MM.1S (cell line): Measurements from ENCODE around the gene CDYL2.

Source experiments
- DNase-seq: peaks from one replicate; pipeline ENCODE4 v3.0.0-alpha.2; 2015
- H2AFZ ChIP-seq: fragments of 300-600 bp; sonication (generic); 2 replicates; pipeline ENCODE4 v1.6.0; 2016; ENCODE audit warnings: antibody characterized with exemption, low read length
- H3F3A ChIP-seq: fragments of 300-600 bp; sonication (generic); 2 replicates; pipeline ENCODE4 v1.6.1; 2016; ENCODE audit warnings: mild to moderate bottlenecking, antibody characterized with exemption, low read length, moderate library complexity, mixed read lengths; ENCODE audit not compliant: insufficient read depth
- H3K27ac ChIP-seq: fragments of 300-600 bp; sonication (generic); 2 replicates; pipeline ENCODE4 v1.5.1; 2016; ENCODE audit warnings: mild to moderate bottlenecking, low read length
- H3K27me3 ChIP-seq: fragments of 300-600 bp; sonication (generic); replicated peaks from 2 replicates; pipeline ENCODE4 v1.6.0; 2016; ENCODE audit warnings: low read length; ENCODE audit not compliant: insufficient read depth
- H3K36me3 ChIP-seq: fragments of 300-600 bp; sonication (generic); replicated peaks from 2 replicates; pipeline ENCODE4 v1.6.1; 2016; ENCODE audit warnings: mild to moderate bottlenecking, low read length, mixed read lengths; ENCODE audit not compliant: insufficient read depth
- H3K4me1 ChIP-seq: fragments of 300-600 bp; sonication (generic); 2 replicates; pipeline ENCODE4 v1.6.1; 2016; ENCODE audit warnings: low read length, mixed read lengths
- H3K4me2 ChIP-seq: fragments of 300-600 bp; sonication (generic); 2 replicates; pipeline ENCODE4 v1.6.0; 2016; ENCODE audit warnings: low read depth, low read length
- H3K4me3 ChIP-seq: fragments of 300-600 bp; sonication (generic); 2 replicates; pipeline ENCODE4 v1.5.1; 2016; ENCODE audit warnings: low read length, mixed read lengths
- H3K79me2 ChIP-seq: fragments of 300-600 bp; sonication (generic); 2 replicates; pipeline ENCODE4 v1.6.1; 2016; ENCODE audit warnings: mixed run types, low read length, mixed read lengths
- H3K9ac ChIP-seq: fragments of 300-600 bp; sonication (generic); 2 replicates; pipeline ENCODE4 v1.6.1; 2016; ENCODE audit warnings: low read length, mixed read lengths
- H3K9me2 ChIP-seq: fragments of 300-600 bp; sonication (generic); replicated peaks from 2 replicates; pipeline ENCODE4 v1.6.1; 2016; ENCODE audit warnings: mild to moderate bottlenecking, low read length, mixed read lengths; ENCODE audit not compliant: insufficient read depth
- H3K9me3 ChIP-seq: fragments of 300-600 bp; sonication (generic); replicated peaks from 2 replicates; pipeline ENCODE4 v1.6.1; 2016; ENCODE audit warnings: mild to moderate bottlenecking, low read length, mixed read lengths; ENCODE audit not compliant: insufficient read depth
- H4K20me1 ChIP-seq: fragments of 300-600 bp; sonication (generic); 2 replicates; pipeline ENCODE4 v1.6.1; 2016; ENCODE audit warnings: mild to moderate bottlenecking, low read length, moderate library complexity, mixed read lengths; ENCODE audit not compliant: insufficient read depth
- EZH2 ChIP-seq: fragments of 300-600 bp; sonication (generic); optimal IDR thresholded peaks from 2 replicates; pipeline ENCODE3; 2017; ENCODE audit warnings: low read depth, mild to moderate bottlenecking, antibody characterized with exemption, low read length, mixed read lengths
- EZH2phosphoT487 ChIP-seq: fragments of 300-600 bp; sonication (generic); IDR thresholded peaks from 2 replicates; pipeline ENCODE4 v1.6.1; 2018; ENCODE audit warnings: antibody characterized with exemption, low read length
- TF ChIP-seq, protein P1 (sequence below): fragments of 300-600 bp; sonication (generic); IDR thresholded peaks from 2 replicates; pipeline ENCODE4 v1.5.1; 2016; ENCODE audit warnings: antibody characterized with exemption, low read length, mixed read lengths

Gene CDYL2

DNA sequence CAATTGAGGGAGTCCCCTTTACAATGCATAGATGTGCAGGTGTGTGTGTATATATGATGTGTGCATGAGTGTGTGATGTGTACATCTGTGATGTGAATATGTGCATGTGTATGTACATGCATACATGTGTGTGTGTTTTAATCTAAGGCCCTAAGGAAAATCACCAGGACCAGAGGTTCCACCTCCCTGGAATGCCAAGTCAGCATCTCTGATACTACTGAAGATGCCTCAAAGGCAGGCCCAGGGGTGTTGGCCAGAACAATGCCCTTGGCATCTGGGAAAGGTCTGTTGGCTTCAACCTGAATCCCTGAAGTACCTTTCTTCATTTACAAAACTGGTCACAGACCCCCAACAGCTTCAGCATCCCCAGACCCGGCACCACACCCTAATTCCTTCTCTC lies 129.5 kb downstream of the CDYL2 start:
- H3K4me2 ChIP-seq, result no peak overlapping the region
- H4K20me1 ChIP-seq, result no peaks in the 10 kb centered on the region
- no peak overlapping the region for H3K9ac ChIP-seq
- no peak overlapping the region for H3K4me3 ChIP-seq
- no peak overlapping the region for H2AFZ ChIP-seq
- no peak for DNase-seq
- H3K9me2 ChIP-seq, result no peaks in the 10 kb centered on the region
- H3K27me3 ChIP-seq, result no peaks in the 10 kb centered on the region
- no peaks in the 10 kb centered on the region for H3K79me2 ChIP-seq
- no peaks in the 10 kb centered on the region for H3K4me1 ChIP-seq
- no peak for TF ChIP-seq EZH2
- no peak for TF ChIP-seq EZH2phosphoT487
- TF ChIP-seq, protein P1, sequence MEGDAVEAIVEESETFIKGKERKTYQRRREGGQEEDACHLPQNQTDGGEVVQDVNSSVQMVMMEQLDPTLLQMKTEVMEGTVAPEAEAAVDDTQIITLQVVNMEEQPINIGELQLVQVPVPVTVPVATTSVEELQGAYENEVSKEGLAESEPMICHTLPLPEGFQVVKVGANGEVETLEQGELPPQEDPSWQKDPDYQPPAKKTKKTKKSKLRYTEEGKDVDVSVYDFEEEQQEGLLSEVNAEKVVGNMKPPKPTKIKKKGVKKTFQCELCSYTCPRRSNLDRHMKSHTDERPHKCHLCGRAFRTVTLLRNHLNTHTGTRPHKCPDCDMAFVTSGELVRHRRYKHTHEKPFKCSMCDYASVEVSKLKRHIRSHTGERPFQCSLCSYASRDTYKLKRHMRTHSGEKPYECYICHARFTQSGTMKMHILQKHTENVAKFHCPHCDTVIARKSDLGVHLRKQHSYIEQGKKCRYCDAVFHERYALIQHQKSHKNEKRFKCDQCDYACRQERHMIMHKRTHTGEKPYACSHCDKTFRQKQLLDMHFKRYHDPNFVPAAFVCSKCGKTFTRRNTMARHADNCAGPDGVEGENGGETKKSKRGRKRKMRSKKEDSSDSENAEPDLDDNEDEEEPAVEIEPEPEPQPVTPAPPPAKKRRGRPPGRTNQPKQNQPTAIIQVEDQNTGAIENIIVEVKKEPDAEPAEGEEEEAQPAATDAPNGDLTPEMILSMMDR, result no peak
- no peaks in the 10 kb centered on the region for H3K36me3 ChIP-seq
- no peaks in the 10 kb centered on the region for H3K9me3 ChIP-seq
- H3F3A ChIP-seq, result no peaks in the 10 kb centered on the region
- H3K27ac ChIP-seq, result no peak overlapping the region

DNA sequence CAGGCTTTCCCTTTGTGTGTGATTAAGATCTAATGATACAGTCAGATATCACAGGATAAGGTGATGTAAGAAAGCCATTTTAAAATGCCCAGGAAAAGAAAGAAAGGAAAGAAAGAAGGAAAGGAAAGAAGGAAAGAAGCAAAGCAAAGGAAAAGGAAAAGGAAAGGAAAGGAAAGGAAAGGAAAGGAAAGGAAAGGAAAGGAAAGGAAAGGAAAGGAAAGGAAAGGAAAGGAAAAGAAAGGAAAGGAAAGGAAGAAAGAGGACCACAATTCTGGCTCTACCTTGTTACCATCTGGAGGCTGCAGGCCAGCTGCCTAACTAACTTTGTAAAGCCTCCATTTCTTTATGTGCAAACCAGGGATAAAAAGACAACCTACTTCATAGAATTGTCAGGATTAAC lies 132.0 kb downstream of the CDYL2 start:
- no peak overlapping the region for H3K4me3 ChIP-seq
- H3K4me2 ChIP-seq, result no peak overlapping the region
- no peaks in the 10 kb centered on the region for H3K9me3 ChIP-seq
- no peak for TF ChIP-seq EZH2
- TF ChIP-seq EZH2phosphoT487, result no peak
- TF ChIP-seq, protein P1, result no peak
- no peaks in the 10 kb centered on the region for H3K27me3 ChIP-seq
- no peaks in the 10 kb centered on the region for H3K36me3 ChIP-seq
- H4K20me1 ChIP-seq, result no peaks in the 10 kb centered on the region
- H3K4me1 ChIP-seq, result no peaks in the 10 kb centered on the region
- DNase-seq, result no peak
- no peaks in the 10 kb centered on the region for H3K9me2 ChIP-seq
- H2AFZ ChIP-seq, result no peak overlapping the region
- H3K9ac ChIP-seq, result no peak overlapping the region
- no peaks in the 10 kb centered on the region for H3F3A ChIP-seq
- no peak overlapping the region for H3K27ac ChIP-seq
- no peaks in the 10 kb centered on the region for H3K79me2 ChIP-seq

DNA sequence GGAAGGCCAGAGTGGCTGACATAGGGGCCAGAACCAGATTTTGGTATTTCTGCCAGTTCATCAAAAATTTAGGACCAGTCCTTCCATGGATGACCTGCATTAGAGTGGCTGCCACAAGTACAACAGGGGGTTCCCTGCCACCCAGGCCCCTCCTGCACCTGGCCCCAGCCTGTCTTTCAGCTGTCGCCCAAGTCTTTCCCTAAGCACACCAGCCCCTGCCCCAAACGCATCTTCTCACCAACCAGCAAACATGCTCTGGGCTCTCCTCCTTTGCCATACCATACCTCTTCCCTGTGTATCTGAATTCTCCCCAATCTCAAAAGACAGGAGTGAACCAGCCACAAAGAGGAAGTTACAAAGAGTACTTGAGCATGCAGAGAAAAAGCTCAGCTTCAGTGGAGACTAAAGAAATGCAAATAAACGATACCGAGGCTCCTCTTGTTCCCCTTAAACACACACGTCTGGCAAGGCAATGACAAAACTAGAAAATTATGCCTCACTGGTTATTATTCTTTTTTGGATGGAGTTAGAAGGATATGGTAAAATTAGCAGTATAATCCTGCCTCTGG lies 133.0 kb downstream of the CDYL2 start:
- Histone ChIP-seq H3K27ac (no peak overlapping the region), H2AFZ (no peak overlapping the region), H3K36me3 (no peaks in the 10 kb centered on the region), H3K79me2 (no peaks in the 10 kb centered on the region), H3K4me1 (no peaks in the 10 kb centered on the region), H3K4me2 (no peak overlapping the region), H3K9me3 (no peaks in the 10 kb centered on the region), H3K4me3 (no peak overlapping the region), H3K27me3 (no peaks in the 10 kb centered on the region), H3F3A (no peaks in the 10 kb centered on the region), H3K9ac (no peak overlapping the region), H3K9me2 (no peaks in the 10 kb centered on the region), H4K20me1 (no peaks in the 10 kb centered on the region)
- no peak for TF ChIP-seq EZH2phosphoT487
- no peak for TF ChIP-seq EZH2
- TF ChIP-seq, protein P1, result no peak
- DNase-seq, result no peak
